ENCODE results near the gene SLC33A1.
"Not testable (repeated sequence)": the region's sequence is repeated elsewhere in the genome, so short reads cannot be mapped to it uniquely, and the experiment has no call there.

SLC33A1 gene

GRCh38 chr3:155861476-155862183, 7.4 kb upstream of the SLC33A1 start:
- DNase-seq (ENCODE audit: low spot score) = no peak

DNA sequence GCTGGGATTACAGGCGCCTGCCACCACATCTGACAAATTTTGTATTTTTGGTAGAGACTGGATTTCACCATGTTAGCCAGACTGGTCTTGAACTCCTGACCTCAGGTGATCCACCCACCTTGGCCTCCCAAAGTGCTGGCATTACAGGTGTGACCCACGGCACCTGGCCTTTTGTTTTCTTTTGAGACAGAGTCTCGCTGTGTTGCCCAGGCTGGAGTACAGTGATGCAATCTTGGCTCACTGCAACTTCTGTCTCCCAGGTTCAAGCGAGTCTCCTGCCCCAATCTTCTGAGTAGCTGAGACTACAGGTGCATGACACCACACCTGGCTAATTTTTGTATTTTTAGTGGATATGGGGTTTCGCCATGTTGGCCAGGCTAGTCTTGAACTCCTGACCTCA, 6.2 kb upstream of the SLC33A1 start:
- DNase-seq (ENCODE audit: low spot score) = not testable (repeated sequence)

DNA sequence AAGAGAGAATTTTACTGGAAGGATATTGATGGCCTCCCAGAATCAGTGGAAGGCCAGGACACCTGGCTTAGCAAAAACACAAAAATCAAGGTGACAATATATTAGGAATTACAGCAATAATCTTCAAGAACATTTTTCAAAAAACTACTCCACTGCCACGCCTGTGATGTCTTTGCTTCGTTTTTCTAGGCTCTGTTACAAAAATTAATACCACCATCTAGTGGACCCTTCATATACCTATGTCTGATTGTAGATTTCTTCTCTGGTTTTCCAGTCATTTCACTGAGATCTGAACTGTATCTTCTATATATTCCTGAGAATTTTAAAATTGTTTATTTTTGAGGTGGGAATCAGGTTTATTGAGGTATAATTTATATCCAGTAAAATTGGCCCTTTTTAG, 5.6 kb upstream of the SLC33A1 start:
- DNase-seq (ENCODE audit: low spot score) = no peak

GRCh38 chr3:155853214-155854140, 750 bp downstream of the SLC33A1 start:
- DNase-seq (ENCODE audit: low spot score) = no peak

DNA sequence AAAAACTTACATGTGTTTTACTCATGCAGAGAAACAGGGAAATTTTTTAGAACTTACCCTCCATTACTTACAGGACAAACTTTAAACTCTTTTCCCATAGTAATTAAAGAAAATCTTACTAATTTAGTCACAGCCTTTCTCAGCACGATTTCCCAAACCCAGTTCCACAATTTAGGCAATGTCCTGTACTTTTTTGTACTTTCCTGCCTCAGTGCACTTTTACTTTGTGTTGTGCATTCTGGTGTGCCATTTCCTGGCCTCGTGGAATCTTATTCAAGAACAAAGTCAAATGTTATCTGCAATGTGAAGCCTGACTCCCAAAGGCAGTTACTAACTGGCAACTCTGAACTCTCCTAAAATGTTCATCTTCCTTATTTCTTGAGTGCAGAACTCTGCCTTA, 1.9 kb downstream of the SLC33A1 start:
- DNase-seq (ENCODE audit: low spot score) = no peak

DNA sequence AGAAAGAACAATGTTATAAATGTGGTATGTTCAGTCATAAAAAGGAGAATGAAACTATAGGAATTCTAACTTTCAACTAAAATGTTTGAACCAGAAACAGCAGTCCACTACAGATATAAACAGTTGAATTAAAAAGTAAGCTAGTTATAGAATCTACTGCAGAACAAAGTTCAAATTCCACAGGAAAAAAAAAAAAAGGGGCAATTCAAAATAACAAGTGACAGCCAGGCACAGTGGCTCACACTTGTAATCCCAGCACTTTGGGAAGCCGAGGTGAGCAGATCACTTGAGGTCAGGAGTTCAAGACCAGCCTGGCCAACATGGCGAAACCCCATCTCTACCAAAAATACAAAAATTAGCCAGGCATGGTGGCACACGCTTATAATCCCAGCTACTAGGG, 4.8 kb downstream of the SLC33A1 start:
- DNase-seq (ENCODE audit: low spot score) = not testable (repeated sequence)

GRCh38 chr3:155847993-155848392, 6.2 kb downstream of the SLC33A1 start:
- DNase-seq (ENCODE audit: low spot score) = no peak

GRCh38 chr3:155846119-155846518, 8.1 kb downstream of the SLC33A1 start:
- DNase-seq (ENCODE audit: low spot score) = no peak

DNA sequence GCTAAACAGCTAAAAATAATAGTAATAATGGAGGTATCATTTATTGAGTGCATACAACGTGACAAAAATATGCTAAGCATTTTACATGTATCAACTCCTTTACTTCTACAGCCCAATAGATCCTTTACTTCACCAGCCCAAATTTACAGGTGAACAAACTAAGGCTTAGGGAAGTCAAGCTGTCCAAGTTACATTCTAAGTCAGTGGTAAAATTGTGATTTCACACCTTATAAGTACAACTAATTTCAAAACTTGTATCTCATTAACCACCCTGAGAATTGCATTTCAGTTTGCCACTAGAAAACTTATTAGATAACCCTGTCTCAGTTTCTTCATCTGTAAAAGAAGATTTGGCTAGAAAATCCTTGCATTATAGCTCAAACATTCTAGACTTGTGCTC, 10.7 kb downstream of the SLC33A1 start:
- DNase-seq (ENCODE audit: low spot score) = no peak

GRCh38 chr3:155835341-155836071, 18.7 kb downstream of the SLC33A1 start:
- DNase-seq (ENCODE audit: low spot score) = no peak

- not testable (repeated sequence) for DNase-seq (ENCODE audit: low spot score)
Observed at GRCh38 chr3:155828490-155829098, 25.6 kb downstream of the SLC33A1 start.

GRCh38 chr3:155815030-155815545, 39.1 kb downstream of the SLC33A1 start:
- no peak for DNase-seq (ENCODE audit: low spot score)

GRCh38 chr3:155813224-155813623, 41.0 kb downstream of the SLC33A1 start:
- DNase-seq (ENCODE audit: low spot score) = not testable (repeated sequence)

- no peak for DNase-seq (ENCODE audit: low spot score)
Observed at GRCh38 chr3:155809181-155809580, 45.0 kb downstream of the SLC33A1 start.

DNA sequence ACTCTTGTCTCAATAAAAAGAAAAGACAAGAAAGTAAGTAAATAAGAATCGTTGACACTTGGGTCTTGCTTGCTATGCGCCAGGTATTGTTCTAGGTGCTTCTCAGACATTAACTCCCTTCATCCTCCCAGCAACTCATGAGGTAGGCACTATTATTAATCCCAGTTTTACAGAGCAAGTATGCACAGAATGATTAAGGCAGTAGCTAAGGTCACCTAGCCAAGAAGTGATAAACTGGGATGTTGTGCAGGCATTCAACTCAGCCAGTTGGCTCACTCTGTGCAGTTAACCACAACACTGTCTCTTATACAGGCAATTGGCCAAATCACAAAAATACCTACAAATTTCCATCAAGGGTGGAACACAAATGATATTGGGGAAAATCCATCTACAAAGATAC, 46.4 kb downstream of the SLC33A1 start:
- DNase-seq (ENCODE audit: low spot score) = no peak

GRCh38 chr3:155805802-155806618, 48.2 kb downstream of the SLC33A1 start, which contains the start of gene C3orf33:
Gene C3orf33 (minus strand): TSS chr3:155806278. CDS start chr3:155806252, 26 bp downstream.
- peak; percentile 80 for DNase-seq (ENCODE audit: low spot score)

DNA sequence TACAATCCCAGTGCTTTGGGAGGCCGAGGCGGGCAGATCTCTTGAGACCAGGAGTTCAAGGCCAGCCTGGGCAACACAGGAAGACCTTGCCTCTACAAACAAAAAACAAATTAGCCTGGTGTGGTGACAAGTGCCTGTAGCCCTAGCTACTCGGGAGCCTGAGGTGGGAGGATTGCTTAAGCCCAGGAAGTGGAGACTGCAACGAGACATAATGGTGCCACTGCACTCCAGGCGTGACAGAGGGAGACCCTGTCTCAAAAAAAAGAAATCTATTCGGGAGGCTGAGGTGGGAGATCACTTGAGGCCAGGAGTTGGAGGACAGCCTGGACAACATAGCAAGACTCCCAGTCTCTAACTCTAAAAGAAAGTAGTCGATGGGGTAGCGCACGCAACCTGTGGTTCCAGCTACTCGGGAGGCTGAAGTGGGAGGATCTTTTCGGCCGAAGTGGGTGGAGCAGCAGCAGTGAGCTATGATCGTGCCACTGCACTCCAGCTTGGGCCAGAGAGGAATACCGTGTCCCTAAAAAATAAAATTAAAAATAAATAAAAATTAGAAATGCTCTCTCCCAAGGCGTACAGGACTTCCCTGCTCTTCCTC, 48.9 kb downstream of the SLC33A1 start:
- DNase-seq (ENCODE audit: low spot score) = peak; percentile 24

DNA sequence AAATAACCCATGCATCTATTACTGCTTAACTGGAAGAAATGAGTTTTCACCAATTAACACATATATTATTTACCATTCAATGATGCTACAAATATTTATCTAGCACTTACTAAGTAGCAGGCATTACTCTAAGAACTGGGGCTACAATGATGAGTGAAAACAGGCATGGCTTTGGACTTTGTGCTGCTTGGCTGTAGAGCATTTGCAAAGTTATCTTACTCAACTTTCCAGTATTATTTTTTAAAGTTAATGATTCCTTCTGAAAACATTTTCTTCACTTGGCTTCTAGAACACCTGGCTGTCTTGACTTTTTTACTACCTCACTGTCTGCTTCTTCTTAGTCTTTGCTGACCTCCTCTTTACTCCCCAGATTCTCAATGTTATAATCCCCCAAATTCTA, 49.9 kb downstream of the SLC33A1 start:
- DNase-seq (ENCODE audit: low spot score) = no peak

- DNase-seq (ENCODE audit: low spot score) = no peak
Observed at GRCh38 chr3:155792532-155792931, 61.7 kb downstream of the SLC33A1 start.

DNA sequence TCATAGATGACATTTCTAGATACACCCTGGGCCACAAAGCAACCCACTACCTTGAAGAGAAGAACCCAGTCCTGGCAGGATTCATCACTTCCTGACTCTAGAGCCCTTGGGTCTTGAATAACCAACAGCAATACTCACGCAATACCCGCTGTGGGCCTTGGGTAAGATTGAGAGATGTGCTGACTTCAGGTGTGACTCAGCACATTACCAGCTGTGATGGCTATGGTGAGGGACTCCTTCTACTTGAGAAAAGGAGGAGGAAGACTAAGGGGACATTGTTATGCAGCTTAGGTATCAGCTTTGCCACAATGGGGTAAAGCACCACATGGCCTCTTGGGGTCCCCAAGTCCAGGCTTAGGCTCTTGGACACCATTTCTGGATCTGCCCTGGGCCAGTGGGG, 63.0 kb downstream of the SLC33A1 start:
- no peak for DNase-seq (ENCODE audit: low spot score)

All from CD4-positive, alpha-beta T cell treated with Interleukin-15 for 4 hours (primary cell).